Skeletal muscle tissue (tissue), 4 donors: Measurements from ENCODE around the gene KRTAP5-5. TPM values are rescaled to one million over a fixed set of nuclear protein-coding genes. Genes with fewer than 3 reads are reported as not detected.

ENCODE experiments used
- H3K27ac ChIP-seq: one replicate; pipeline ENCODE4 v1.7.0; 2013; ENCODE audit warnings: mild to moderate bottlenecking, low read depth, low read length, inconsistent platforms
- H3K27me3 ChIP-seq, 3 donors: one replicate each; pipeline ENCODE4 v1.7.0; 2013; ENCODE audit warnings: low read length in 3 of 3; ENCODE audit not compliant: control insufficient read depth in 3 of 3, insufficient read depth in 3 of 3
- H3K36me3 ChIP-seq, 3 donors: one replicate each; pipeline ENCODE4 v1.7.0; 2013; ENCODE audit warnings: low read length in 3 of 3; ENCODE audit not compliant: control insufficient read depth in 3 of 3, insufficient read depth in 3 of 3
- H3K4me1 ChIP-seq, 3 donors: one replicate each; pipeline ENCODE4 v1.7.0; 2013; ENCODE audit warnings: low read length in 3 of 3, mild to moderate bottlenecking in 3 of 3; ENCODE audit not compliant: control insufficient read depth in 3 of 3, insufficient read depth in 3 of 3
- H3K4me3 ChIP-seq, 3 donors: one replicate each; pipeline ENCODE4 v1.7.0; 2013; ENCODE audit warnings: low read length in 3 of 3
- H3K9ac ChIP-seq, 3 donors: one replicate each; pipeline ENCODE4 v1.7.0; 2013; ENCODE audit warnings: low read length in 3 of 3, mild to moderate bottlenecking in 3 of 3, moderate library complexity in 2 of 3, low read depth in 1 of 3
- H3K9me3 ChIP-seq, 3 donors: one replicate each; pipeline ENCODE4 v1.7.0; 2013; ENCODE audit warnings: low read length in 3 of 3; ENCODE audit not compliant: control insufficient read depth in 3 of 3
- total RNA-seq: library from RNA; depleted of rRNA; stranded (reverse); fragments of >200 nt; gene quantifications from one replicate; pipeline ENCODE4 v1.2.3, GENCODE V29; 2014
- donor health status: Osteomylitis.

The KRTAP5-5 gene
- total RNA-seq, 1 donor from 2014 or later, result not detected

GRCh38 chr11:1674173-1675131, 44.9 kb downstream of the KRTAP5-5 start:
- Histone ChIP-seq H3K9ac (no peak overlapping the region), H3K9me3 (no peaks in the 10 kb centered on the region), H3K36me3 (no peaks in the 10 kb centered on the region), H3K4me3 (no peak overlapping the region), H3K27me3 (peaks cover 41 to 56% (median 55%) of the 10 kb centered on the region in 3 donors), H3K27ac (no peak overlapping the region), H3K4me1 (no peaks in the 10 kb centered on the region)

- no peak overlapping the region for H3K9ac ChIP-seq
- H3K36me3 ChIP-seq, result no peaks in the 10 kb centered on the region
- no peak overlapping the region for H3K27ac ChIP-seq
- H3K4me1 ChIP-seq, result no peaks in the 10 kb centered on the region
- no peak overlapping the region for H3K4me3 ChIP-seq
- H3K9me3 ChIP-seq, result no peaks in the 10 kb centered on the region
- peaks cover 30 to 50% (median 44%) of the 10 kb centered on the region in 3 donors for H3K27me3 ChIP-seq
Measured at GRCh38 chr11:1675536-1676228, 46.1 kb downstream of the KRTAP5-5 start.

DNA sequence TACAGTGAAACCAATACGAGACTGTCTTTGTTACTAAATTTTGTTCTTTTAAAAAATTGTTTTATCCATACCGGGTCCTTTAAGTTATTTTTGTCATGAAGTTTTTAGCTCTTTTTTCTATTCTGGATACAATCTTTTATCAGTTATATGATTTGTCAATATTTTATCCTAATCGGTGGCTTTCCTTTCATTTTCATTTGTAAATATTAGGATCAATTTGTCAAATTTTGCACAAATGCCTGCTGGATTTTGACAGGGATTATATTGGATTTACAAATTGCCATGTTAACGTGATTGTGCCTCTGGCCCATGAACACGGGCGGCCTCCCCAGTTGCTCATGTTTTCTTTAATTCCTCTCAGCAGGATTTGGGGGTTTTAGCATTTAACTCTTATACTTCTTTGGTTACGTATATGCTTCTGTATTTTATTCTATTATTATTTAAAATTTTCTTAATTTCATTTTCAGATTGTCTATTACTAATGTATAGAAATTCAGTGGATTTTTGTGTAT, 46.7 kb downstream of the KRTAP5-5 start:
- peaks cover 28 to 50% (median 43%) of the 10 kb centered on the region in 3 donors for H3K27me3 ChIP-seq
- no peak overlapping the region for H3K27ac ChIP-seq

DNA sequence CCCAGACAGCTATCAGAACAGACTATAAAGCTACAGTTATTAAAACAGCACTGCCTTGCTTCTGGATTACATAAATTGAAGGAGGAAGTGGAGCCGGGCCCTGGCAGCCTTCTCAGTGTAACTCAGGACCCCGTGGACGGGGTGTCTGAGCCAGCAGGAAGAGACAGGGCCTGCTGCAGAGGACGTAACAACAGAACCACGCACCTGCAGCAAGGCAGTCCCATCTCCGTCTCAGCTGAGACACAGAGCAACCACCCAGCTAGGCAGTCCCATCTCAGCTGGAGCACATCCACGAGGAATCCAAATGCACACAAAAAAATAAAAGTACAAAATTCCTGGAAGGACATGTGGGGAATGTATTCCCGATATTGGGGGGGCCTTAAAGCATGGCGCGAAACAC, 50.3 kb downstream of the KRTAP5-5 start:
- H3K36me3 ChIP-seq, result no peaks in the 10 kb centered on the region

More for the DNA sequence above, 46.7 kb downstream of the KRTAP5-5 start:
- Histone ChIP-seq H3K9ac (no peak overlapping the region), H3K4me1 (no peaks in the 10 kb centered on the region), H3K36me3 (no peaks in the 10 kb centered on the region), H3K4me3 (no peak overlapping the region), H3K9me3 (no peaks in the 10 kb centered on the region)

More for the DNA sequence above, 50.3 kb downstream of the KRTAP5-5 start:
- Histone ChIP-seq H3K27me3 (peaks cover 15 to 33% (median 28%) of the 10 kb centered on the region in 3 donors), H3K9me3 (no peaks in the 10 kb centered on the region), H3K9ac (no peak overlapping the region), H3K27ac (no peak overlapping the region), H3K4me3 (no peak overlapping the region), H3K4me1 (no peaks in the 10 kb centered on the region)

Other genes with a start within 250 kb of the KRTAP5-5 start
- gene BRSK2, start 239.8 kb upstream of the KRTAP5-5 start, total RNA-seq, result 1.0 TPM
- 18.3 TPM for gene MOB2, start 143.0 kb upstream of the KRTAP5-5 start, total RNA-seq
- gene DUSP8, start 57.5 kb upstream of the KRTAP5-5 start, total RNA-seq, result 0.52 TPM
- gene KRTAP5-1, start 44.5 kb upstream of the KRTAP5-5 start, total RNA-seq, result not detected
- not detected for gene KRTAP5-2, start 31.5 kb upstream of the KRTAP5-5 start, total RNA-seq
- not detected for gene KRTAP5-3, start 21.3 kb upstream of the KRTAP5-5 start, total RNA-seq
- gene KRTAP5-4, start 7.6 kb upstream of the KRTAP5-5 start, total RNA-seq, result not detected
- not detected for gene KRTAP5-6, start 67.4 kb downstream of the KRTAP5-5 start, total RNA-seq
- not detected for gene IFITM10, start 120.8 kb downstream of the KRTAP5-5 start, total RNA-seq
- 44.9 TPM for gene CTSD, start 134.2 kb downstream of the KRTAP5-5 start, total RNA-seq
- not detected for gene SYT8, start 205.2 kb downstream of the KRTAP5-5 start, total RNA-seq
- gene TNNI2, start 209.2 kb downstream of the KRTAP5-5 start, total RNA-seq, result 2,937 TPM
- gene LSP1, start 223.3 kb downstream of the KRTAP5-5 start, total RNA-seq, result 29.2 TPM